Kasumi-1 (cell line): ENCODE data around the gene LEMD2.
A peak's percentile ranks its signal among the peaks of the same experiment; 100 is the strongest.
"Not testable (repeated sequence)": the region's sequence is repeated elsewhere in the genome, so short reads cannot be mapped to it uniquely, and the experiment has no call there.

Experiments
- DNase-seq, 2 experiments: peaks; one replicate each; lab custom pipeline; 2025; lab: John Stamatoyannopoulos, UW

LEMD2 gene

GRCh38 chr6:33788694-33789549 lies at the start of gene LEMD2:
LEMD2 (minus strand) TSS chr6:33789130; CDS start chr6:33789116, 14 bp downstream.
- DNase-seq, result peak; percentile 77 to 82

GRCh38 chr6:33837971-33838665 lies 49.2 kb upstream of the LEMD2 start:
- no peak for DNase-seq

- DNase-seq, result no peak
Measured at GRCh38 chr6:33836806-33837469, 48.0 kb upstream of the LEMD2 start.

- no peak for DNase-seq
Measured at GRCh38 chr6:33834401-33835392, 45.8 kb upstream of the LEMD2 start.

DNA sequence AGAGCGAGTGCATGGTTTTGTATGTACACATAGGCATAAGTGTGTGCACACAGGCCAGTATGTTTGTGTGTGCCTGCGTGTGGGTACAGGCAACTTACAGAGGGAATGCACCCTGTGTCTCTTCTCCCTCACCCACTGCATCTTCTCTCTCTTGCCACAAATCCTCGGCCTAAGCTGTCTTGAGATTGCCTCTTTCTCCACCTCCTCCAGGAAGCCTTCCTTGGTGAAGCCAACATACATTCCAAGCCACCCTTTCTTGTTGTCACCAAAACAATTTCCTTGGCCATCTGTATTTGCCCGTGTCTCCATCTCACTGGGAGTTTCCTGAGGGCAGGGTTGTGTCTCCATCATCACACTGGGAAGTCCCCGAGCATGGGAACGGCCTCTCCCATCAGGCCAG lies 44.7 kb upstream of the LEMD2 start:
- DNase-seq, result no peak

- not testable (repeated sequence) for DNase-seq
Measured at GRCh38 chr6:33832831-33833230, 43.9 kb upstream of the LEMD2 start.

GRCh38 chr6:33831725-33832124 lies 42.8 kb upstream of the LEMD2 start:
- DNase-seq, result not testable (repeated sequence)

DNA sequence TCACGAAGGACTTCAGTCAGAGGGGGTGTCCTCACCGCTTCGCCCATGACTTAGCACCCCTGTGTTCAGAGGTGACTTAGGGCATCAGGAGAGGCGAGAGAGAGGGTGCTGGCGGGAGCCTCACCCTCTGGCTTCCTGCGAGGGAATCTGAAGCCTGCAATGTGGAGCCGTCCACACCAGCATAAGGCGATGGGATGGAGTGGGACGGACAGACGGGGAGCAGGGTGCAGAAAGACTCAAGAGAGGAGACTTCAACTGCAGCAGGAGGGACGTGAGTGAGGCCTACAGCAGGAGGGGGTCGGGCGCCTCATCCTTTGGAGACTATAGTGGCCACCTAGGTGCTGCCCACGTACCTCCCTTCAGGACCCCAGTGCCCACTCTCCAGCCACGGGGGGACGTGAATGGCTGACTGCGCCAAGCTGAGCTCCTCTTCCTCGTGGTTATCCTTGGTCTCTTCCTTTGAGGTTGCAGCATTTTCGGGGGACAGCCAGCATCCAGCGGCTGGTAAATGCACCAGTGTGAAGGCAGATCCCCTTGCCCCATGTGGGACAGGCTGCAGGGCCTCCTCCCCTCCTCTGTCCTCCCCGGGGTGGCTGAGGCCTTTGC lies 41.8 kb upstream of the LEMD2 start:
- no peak for DNase-seq

DNA sequence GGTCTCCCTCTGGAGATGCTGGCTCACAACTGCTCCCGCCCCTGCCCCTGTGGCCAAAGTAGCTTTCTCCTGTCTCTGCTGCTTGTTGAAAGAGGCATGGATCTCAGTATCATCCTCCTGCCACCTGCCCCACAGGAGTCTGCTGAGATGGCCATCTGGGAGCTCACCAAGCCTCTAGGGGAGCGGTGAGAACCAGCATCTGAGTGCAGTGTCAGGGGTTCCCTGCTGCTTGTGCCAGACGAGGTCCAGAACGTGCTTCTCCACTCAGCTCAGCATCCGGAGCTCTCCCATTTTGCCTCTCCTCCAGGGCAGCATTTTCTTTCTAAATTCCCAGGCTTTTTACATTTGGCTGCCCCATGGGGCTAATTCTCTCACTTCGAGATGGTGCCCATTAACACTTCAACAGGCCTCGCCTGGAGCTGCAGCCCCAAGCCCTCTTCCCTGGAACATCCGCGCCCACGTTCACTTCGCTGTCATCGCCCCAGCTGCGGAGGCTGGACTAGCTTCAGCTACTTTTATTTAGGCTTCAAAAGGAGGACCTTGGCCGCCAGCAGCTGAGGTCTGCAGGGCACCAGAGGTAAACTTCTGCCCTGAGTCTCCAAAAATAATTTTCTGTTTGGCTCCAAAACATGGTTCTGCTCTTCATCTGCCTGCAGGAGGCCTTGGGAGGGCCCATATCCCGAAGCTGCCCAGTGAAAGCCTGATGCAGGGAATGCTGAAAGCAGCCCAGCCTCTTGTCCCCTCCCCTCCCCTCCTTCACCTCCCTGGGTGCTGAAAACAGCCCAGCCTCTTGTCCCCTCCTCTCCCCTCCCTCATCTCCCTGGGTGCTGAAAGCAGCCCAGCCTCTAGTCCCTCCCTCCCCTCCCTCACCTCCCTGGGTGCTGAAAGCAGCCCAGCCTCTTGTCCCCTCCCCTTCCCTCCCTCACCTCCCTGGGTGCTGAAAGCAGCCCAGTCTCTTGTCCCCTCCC lies 40.1 kb upstream of the LEMD2 start:
- DNase-seq, result no peak

- DNase-seq, result no peak
Measured at GRCh38 chr6:33828452-33828763, 39.5 kb upstream of the LEMD2 start.

DNA sequence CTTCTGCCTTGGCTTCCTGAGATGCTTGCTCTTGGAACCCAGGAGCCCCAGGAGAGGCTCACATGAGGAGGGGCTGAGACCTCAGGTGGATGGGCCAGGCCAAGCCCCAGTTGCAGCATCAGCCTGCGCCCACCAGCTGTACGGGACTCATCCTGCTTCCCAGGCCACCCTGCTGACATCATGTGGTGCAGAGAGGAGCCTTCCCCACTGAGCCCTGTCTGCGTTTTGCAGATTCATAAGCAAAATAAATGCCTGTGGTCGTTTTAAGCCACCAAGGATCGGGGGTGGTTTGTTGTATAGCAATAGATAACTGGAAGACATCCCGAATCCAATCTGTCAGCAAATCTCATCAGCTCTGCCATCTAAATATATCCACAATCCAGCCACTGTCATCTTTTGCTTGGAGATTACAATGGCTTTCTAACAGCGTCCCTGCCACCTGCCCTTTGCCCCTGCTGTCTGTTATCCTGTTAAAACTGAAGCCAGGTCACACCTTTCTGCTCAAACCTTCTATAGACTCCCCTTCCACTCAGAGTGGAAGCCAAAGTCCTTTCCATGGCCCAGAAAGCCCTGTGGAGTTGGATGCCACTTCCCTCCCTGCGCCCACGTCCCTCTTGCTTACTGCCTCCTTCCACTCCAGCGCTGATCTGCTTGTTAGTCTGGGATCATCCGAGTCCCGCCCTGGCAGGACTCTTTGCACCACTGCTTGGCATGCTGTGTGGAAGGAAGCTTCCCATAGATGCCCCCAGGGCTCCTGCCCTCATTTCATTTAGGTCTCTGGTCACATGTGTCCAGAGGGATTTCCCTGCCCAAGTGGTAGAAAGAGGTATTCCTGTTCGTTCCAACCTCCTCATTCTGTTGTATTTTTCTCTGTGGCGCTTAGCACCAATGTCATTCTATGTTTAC lies 38.9 kb upstream of the LEMD2 start:
- DNase-seq, result no peak

- no peak for DNase-seq
Measured at GRCh38 chr6:33826537-33826936, 37.6 kb upstream of the LEMD2 start.

DNA sequence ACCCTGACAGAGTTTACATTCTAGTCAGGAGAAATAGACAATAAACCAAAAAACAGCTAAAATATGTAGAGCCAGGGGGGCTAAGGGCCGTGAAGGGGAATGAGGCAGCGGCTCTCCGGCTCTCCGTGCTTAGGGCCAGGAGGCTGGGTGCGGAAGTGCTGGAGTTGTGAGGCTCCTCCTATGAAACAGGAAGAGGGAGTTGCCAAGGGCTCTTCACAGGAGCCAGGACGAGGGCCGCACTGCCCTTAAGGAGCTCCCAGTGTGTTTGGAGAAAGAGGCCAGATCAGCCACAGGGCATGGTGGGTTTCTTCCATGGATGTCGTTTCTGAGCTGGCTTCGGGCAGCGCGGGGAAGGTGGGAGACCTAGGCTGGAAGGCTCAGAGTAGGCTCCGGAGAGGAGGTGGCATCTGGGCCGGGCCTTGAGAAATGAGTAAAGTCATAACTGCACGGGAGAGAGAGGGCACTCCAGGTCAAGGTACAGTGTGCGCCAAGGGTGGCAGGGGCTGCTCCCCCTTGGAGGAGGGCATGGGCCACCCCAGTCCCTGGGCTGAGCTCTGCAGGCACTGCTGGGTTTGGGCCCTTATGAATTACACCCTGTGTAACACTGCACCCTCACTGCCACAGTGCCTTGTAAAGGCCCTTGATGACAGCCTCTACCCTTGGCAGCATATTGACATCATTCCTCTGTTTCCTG lies 35.7 kb upstream of the LEMD2 start:
- DNase-seq, result no peak

DNA sequence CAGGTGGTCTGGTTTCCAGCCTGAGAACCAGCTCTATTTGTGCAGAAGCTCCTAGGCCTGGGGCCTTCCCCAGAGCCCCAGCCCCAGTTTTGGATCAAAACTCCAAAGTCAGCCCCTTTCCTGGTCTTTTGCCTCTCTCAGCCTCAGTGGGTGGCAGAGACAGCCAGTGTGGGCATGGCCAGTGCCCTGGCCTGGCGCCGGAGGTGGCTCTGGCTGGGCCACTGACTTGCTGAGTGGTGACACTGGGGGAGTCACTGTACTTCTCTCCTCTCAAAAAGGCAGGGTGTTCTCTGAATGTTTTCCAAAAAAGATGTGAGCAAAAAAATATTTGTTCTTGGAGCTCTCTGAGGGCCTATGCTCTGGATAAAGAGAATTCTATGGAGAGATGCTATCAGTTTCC lies 34.9 kb upstream of the LEMD2 start:
- no peak for DNase-seq

GRCh38 chr6:33822575-33823395 lies 33.9 kb upstream of the LEMD2 start:
- no peak for DNase-seq

- DNase-seq, result no peak
Measured at GRCh38 chr6:33820784-33821520, 32.0 kb upstream of the LEMD2 start.

- no peak for DNase-seq
Measured at GRCh38 chr6:33820243-33820642, 31.3 kb upstream of the LEMD2 start.
